Measurements from ENCODE around the gene DPPA4. TPM values are rescaled to one million over a fixed set of nuclear protein-coding genes. Genes with fewer than 3 reads are reported as not detected.
"Not testable (repeated sequence)": the region's sequence is repeated elsewhere in the genome, so short reads cannot be mapped to it uniquely, and the experiment has no call there.

DPPA4 gene
- polyA plus RNA-seq (ENCODE audit: low read depth in 6 of 6), result 1 to 10 TPM; 2.7 to 8.7 (median 3.8) TPM

- Mint-ChIP-seq H3K36me3 (peaks cover 0 to 5% of the 10 kb centered on the region in 2 donors), H3K27ac (peak within 1 kb of the TSS in 5 of 6 donors; percentile 34 to 91 (median 52)), H3K27me3 (peaks cover 29 to 33% (median 29%) of the 10 kb centered on the region in 3 donors), H3K9me3 (peaks cover 0 to 12% (median 0%) of the 10 kb centered on the region in 7 donors), H3K4me3 (peak within 1 kb of the TSS; percentile 61 to 94 (median 90)), H3K4me1 (peaks cover 13 to 29% (median 26%) of the 10 kb centered on the region in 3 donors)
- DNase-seq, result no peak
- ATAC-seq (ENCODE audit: low read depth in 2 of 2), result no peak
Observed at GRCh38 chr3:109337393-109337792, at the start of gene DPPA4. TSS of gene DPPA4 (minus strand) at chr3:109337546. CDS start at chr3:109337517, 29 bp downstream.

- Mint-ChIP-seq H3K27me3 (no peaks in the 10 kb centered on the region), H3K9me3 (peaks cover 0 to 3% (median 0%) of the 10 kb centered on the region in 7 donors), H3K27ac (no peak overlapping the region), H3K36me3 (no peaks in the 10 kb centered on the region), H3K4me1 (peaks cover 0 to 3% (median 0%) of the 10 kb centered on the region in 3 donors), H3K4me3 (no peak overlapping the region)
- DNase-seq, result no peak
- no peak for ATAC-seq (ENCODE audit: low read depth in 2 of 2)
Observed at GRCh38 chr3:109385442-109386318, 48.3 kb upstream of the DPPA4 start.

GRCh38 chr3:109384164-109384563 is 46.8 kb upstream of the DPPA4 start:
- Mint-ChIP-seq H3K27ac (no peak overlapping the region), H3K4me1 (peaks cover 0 to 3% (median 0%) of the 10 kb centered on the region in 3 donors), H3K27me3 (no peaks in the 10 kb centered on the region), H3K4me3 (no peak overlapping the region), H3K36me3 (no peaks in the 10 kb centered on the region), H3K9me3 (no peaks in the 10 kb centered on the region)
- ATAC-seq (ENCODE audit: low read depth in 2 of 2) (no peak), DNase-seq (no peak)

GRCh38 chr3:109382588-109382987 is 45.2 kb upstream of the DPPA4 start:
- H3K36me3 Mint-ChIP-seq, result no peaks in the 10 kb centered on the region
- DNase-seq, result no peak

GRCh38 chr3:109375975-109376374 is 38.6 kb upstream of the DPPA4 start:
- Mint-ChIP-seq H3K9me3 (peaks cover 0 to 4% (median under 1%) of the 10 kb centered on the region in 7 donors), H3K27ac (peak overlapping the region in 1 of 6 donors; percentile 12), H3K4me3 (no peak overlapping the region), H3K27me3 (no peaks in the 10 kb centered on the region), H3K4me1 (no peaks in the 10 kb centered on the region), H3K36me3 (no peaks in the 10 kb centered on the region)
- DNase-seq (no peak), ATAC-seq (ENCODE audit: low read depth in 2 of 2) (no peak)

More at GRCh38 chr3:109382588-109382987, 45.2 kb upstream of the DPPA4 start:
- H3K4me3 Mint-ChIP-seq, result no peak overlapping the region
- no peaks in the 10 kb centered on the region for H3K27me3 Mint-ChIP-seq
- no peak for ATAC-seq (ENCODE audit: low read depth in 2 of 2)
- H3K4me1 Mint-ChIP-seq, result peaks cover 0 to 3% (median 0%) of the 10 kb centered on the region in 3 donors
- no peak overlapping the region for H3K27ac Mint-ChIP-seq
- no peaks in the 10 kb centered on the region for H3K9me3 Mint-ChIP-seq

GRCh38 chr3:109374434-109374833 is 37.1 kb upstream of the DPPA4 start:
- not testable (repeated sequence) for H3K27me3 Mint-ChIP-seq; H3K9me3 Mint-ChIP-seq; H3K27ac Mint-ChIP-seq; H3K4me3 Mint-ChIP-seq; H3K36me3 Mint-ChIP-seq; ATAC-seq (ENCODE audit: low read depth in 2 of 2); H3K4me1 Mint-ChIP-seq; DNase-seq

- H3K4me3 Mint-ChIP-seq, result no peak overlapping the region
- no peaks in the 10 kb centered on the region for H3K27me3 Mint-ChIP-seq
- H3K4me1 Mint-ChIP-seq, result no peaks in the 10 kb centered on the region
- no peak overlapping the region for H3K27ac Mint-ChIP-seq
- H3K36me3 Mint-ChIP-seq, result no peaks in the 10 kb centered on the region
- peaks cover 0 to 6% (median 2%) of the 10 kb centered on the region in 7 donors for H3K9me3 Mint-ChIP-seq
- ATAC-seq (ENCODE audit: low read depth in 2 of 2), result no peak
- no peak for DNase-seq
Observed at GRCh38 chr3:109373933-109374332, 36.6 kb upstream of the DPPA4 start.

GRCh38 chr3:109372639-109373038 is 35.3 kb upstream of the DPPA4 start:
- Mint-ChIP-seq H3K9me3 (peaks cover 0 to 6% (median 2%) of the 10 kb centered on the region in 7 donors), H3K4me1 (no peaks in the 10 kb centered on the region), H3K27ac (no peak overlapping the region), H3K36me3 (no peaks in the 10 kb centered on the region), H3K27me3 (no peaks in the 10 kb centered on the region), H3K4me3 (no peak overlapping the region)
- ATAC-seq (ENCODE audit: low read depth in 2 of 2), result no peak
- no peak for DNase-seq

GRCh38 chr3:109369510-109369909 is 32.2 kb upstream of the DPPA4 start:
- peaks cover 0 to 6% (median 0%) of the 10 kb centered on the region in 7 donors for H3K9me3 Mint-ChIP-seq
- no peak for DNase-seq

GRCh38 chr3:109364088-109364487 is 26.7 kb upstream of the DPPA4 start:
- DNase-seq (no peak), ATAC-seq (ENCODE audit: low read depth in 2 of 2) (no peak)
- H3K27ac Mint-ChIP-seq, result no peak overlapping the region
- H3K4me1 Mint-ChIP-seq, result no peaks in the 10 kb centered on the region
- no peaks in the 10 kb centered on the region for H3K36me3 Mint-ChIP-seq
- no peaks in the 10 kb centered on the region for H3K9me3 Mint-ChIP-seq
- no peak overlapping the region for H3K4me3 Mint-ChIP-seq
- H3K27me3 Mint-ChIP-seq, result no peaks in the 10 kb centered on the region

More at GRCh38 chr3:109369510-109369909, 32.2 kb upstream of the DPPA4 start:
- Mint-ChIP-seq H3K4me3 (peak overlapping the region in 1 of 8 donors; percentile 57), H3K4me1 (no peaks in the 10 kb centered on the region), H3K27ac (no peak overlapping the region), H3K27me3 (no peaks in the 10 kb centered on the region), H3K36me3 (no peaks in the 10 kb centered on the region)
- no peak for ATAC-seq (ENCODE audit: low read depth in 2 of 2)

GRCh38 chr3:109363634-109364033 is 26.3 kb upstream of the DPPA4 start:
- Mint-ChIP-seq H3K9me3 (no peaks in the 10 kb centered on the region), H3K36me3 (no peaks in the 10 kb centered on the region), H3K27me3 (no peaks in the 10 kb centered on the region), H3K27ac (no peak overlapping the region), H3K4me3 (peak overlapping the region in 1 of 8 donors; percentile 68), H3K4me1 (no peaks in the 10 kb centered on the region)
- DNase-seq (no peak), ATAC-seq (ENCODE audit: low read depth in 2 of 2) (no peak)

GRCh38 chr3:109362823-109363222 is 25.5 kb upstream of the DPPA4 start:
- no peaks in the 10 kb centered on the region for H3K4me1 Mint-ChIP-seq
- no peaks in the 10 kb centered on the region for H3K36me3 Mint-ChIP-seq
- no peak for DNase-seq
- H3K27ac Mint-ChIP-seq, result no peak overlapping the region
- H3K4me3 Mint-ChIP-seq, result peak overlapping the region in 1 of 8 donors; percentile 60
- H3K27me3 Mint-ChIP-seq, result no peaks in the 10 kb centered on the region
- ATAC-seq (ENCODE audit: low read depth in 2 of 2), result no peak
- H3K9me3 Mint-ChIP-seq, result no peaks in the 10 kb centered on the region

- H3K9me3 Mint-ChIP-seq; H3K27me3 Mint-ChIP-seq; H3K36me3 Mint-ChIP-seq; H3K4me1 Mint-ChIP-seq; DNase-seq; H3K4me3 Mint-ChIP-seq; H3K27ac Mint-ChIP-seq; ATAC-seq (ENCODE audit: low read depth in 2 of 2): not testable (repeated sequence)
Observed at GRCh38 chr3:109358809-109359208, 21.5 kb upstream of the DPPA4 start.
